Ramos (cell line): ENCODE data around the gene HOXA4.

Experiments used
- in situ Hi-C: fragments of 300-500 bp; cut with MboI; formaldehyde crosslinking; loops from one replicate; pipeline ENCODE4 v1.14.3; 2022; ENCODE audit warnings: low sequenced_read_pairs; ENCODE audit not compliant: unreplicated experiment

Gene HOXA4

GRCh38 chr7:27100694-27101170 lies 29.8 kb downstream of the HOXA4 start:
- in situ Hi-C loops, result no loop called here

DNA sequence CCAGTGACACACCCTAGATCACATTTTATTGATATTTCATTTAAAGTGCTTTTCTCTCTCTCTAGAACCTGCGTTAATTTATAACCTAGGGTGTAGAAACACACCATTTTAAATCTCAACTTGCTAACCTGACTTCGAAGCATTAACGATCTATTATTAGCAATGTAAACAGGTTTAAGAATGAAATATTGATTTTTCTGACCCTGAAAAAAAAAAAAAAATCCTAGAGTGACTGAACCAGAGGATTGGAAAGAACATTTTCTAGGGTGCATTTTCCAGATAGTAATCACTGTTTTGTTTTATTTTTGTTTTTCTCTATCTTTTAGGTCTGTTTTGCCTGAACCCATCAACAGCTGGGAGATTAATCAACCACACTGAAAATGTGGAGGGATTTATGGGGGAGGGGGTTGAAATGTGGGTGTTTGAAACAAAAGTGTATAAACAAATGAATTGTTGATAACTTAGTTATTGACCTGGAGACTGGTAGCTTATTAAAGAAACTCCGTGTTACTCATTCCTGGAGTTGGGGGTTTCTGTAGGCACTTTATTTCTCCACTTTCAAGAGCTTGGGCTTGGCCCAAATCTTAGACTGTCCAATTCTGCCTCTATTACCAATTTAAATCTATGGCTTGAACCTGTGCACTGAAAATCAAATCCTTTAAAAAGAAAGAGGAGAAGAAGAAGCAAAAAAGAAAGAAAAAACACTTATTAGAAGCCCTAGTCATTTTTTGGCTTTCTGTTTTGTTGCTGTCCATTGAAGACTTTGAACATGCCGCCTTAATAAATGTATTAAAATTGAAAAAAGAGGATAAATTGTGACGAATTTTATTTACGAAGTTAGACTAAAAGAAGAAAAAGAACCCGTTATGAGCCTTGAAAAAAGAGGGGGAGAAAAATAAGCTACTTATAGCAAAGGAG lies 30.8 kb downstream of the HOXA4 start:
- in situ Hi-C loops, result no loop called here

DNA sequence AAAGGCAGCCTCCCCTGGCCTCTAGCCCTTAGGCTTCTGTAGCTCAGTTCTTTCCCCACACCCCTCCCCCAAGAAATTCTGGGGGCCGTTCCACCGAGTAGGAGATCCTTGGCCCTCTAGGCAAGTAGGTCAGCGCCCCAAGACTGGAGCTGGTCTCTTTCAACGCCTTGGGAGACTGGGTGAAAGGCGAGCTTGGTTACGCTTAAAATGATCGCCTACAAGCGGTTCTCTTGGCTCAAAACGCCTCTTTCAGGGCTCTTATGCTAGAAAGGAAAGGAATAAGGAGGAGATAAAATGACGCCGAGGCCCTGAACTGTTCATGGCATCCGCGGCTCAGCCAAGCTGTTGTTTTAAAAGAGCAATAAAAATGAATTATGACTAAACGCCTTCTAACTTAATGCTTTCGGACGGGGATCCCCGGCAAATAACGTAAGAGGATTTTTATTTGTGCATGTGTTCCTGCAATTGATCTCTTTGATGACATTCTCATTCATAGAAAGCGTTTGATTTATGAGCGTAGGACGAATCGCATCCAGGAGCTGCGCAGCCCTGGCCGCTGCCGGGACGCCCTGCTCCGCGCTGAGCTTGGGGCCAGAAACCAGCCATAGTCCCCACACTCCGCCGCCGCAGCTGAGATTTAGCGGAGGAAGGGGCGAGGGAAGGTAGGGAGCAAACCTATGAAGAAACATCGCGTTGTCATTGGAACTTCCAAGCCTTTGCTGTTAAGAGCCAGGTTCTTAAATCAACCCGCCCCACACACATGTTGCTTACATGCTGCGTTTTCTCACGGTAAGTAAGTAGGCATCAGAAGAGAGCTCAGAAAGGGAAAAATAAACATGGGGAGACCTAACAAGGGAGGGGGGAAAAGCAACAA lies 31.7 kb downstream of the HOXA4 start:
- in situ Hi-C loops, result no loop called here

DNA sequence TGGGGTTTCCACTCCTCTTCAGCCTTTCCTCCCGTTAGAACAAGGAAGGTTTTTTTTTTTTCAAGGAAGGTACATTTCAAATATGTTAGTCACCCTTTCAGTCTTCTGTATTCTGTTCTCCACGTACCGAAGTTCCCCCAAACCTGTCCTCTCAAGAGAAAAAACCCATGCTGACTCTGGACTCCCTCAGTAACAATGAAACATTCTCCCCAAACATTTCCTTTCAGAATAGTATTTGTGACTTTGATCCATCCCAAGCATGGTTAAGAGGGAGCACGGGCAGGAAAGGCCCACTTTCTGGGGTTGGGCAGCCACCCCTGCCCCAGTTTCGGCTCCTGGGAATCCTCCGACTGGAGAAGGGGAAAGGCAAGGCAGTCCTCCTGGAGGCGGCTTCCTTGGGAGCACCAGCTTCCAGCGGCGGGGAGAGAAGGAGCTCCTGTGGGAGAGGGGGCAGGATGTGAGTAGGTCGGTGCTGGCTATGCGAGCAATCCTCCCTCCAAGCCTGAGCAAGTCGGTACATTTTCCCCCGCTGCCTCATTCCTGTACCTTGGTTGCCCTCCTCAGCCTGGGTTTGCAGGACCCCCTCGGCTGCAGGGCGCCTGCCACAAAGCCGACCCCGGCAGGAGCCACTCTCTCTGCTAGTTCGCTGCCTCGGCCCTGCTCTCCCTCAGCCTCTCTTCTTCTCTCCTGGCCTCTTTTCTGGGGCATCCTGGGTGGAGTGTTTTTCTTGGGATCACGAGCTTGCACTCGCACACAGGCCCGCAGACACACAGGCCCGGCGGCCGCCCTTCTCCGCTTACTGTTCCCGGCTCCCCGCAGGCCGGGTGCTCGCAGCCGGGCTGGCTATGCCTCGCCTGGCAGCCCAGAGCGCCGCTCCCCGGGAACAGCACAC lies 32.6 kb downstream of the HOXA4 start:
- in situ Hi-C loops, result no loop called here

DNA sequence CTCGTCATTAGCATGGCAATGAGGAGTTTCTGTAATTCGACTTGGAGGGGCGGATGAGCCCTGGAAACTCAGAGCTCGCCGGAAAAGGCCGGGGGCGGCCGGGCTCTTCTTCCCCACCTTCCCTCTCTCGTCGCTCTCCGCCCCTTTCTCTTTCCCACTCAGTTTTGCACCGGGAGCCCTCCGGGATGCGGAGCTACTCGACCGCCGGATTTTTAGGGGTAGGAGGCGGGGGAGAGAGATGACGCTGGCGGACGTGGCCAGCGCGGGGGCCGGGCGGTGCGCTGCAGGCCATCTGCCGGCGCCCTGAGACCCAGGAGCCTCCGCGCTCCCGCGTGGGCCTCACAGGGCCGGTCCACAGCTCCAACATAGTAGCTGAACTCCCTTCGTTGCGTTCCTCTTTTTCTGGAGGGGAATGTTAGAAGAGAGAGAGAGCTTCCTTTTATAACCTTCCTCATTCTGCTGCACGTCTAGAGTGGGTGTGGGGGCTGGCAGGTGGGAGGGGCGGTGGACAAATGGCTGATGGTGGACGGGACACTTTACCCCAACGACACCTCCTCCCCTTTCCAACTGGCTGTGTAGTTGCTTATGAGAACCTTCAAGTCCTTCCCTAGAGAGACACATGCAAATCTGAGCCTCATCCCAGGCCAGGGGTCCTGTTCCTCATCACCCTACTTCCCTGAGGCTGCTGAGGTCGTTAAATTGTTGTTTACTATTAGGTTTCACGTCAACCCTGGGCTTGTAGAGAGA lies 33.6 kb downstream of the HOXA4 start:
- in situ Hi-C loops, result no loop called here

- in situ Hi-C loops, result no loop called here
These were observed 34.4 kb downstream of the HOXA4 start, which contains the start of gene HOXA1 for GRCh38 chr7:27095897-27096767. Gene HOXA1, minus strand, starts transcription at chr7:27096000. Its CDS starts 88 bp downstream, at chr7:27095912.

- in situ Hi-C loops, result no loop called here
These were observed 35.3 kb downstream of the HOXA4 start for GRCh38 chr7:27095050-27095896.

DNA sequence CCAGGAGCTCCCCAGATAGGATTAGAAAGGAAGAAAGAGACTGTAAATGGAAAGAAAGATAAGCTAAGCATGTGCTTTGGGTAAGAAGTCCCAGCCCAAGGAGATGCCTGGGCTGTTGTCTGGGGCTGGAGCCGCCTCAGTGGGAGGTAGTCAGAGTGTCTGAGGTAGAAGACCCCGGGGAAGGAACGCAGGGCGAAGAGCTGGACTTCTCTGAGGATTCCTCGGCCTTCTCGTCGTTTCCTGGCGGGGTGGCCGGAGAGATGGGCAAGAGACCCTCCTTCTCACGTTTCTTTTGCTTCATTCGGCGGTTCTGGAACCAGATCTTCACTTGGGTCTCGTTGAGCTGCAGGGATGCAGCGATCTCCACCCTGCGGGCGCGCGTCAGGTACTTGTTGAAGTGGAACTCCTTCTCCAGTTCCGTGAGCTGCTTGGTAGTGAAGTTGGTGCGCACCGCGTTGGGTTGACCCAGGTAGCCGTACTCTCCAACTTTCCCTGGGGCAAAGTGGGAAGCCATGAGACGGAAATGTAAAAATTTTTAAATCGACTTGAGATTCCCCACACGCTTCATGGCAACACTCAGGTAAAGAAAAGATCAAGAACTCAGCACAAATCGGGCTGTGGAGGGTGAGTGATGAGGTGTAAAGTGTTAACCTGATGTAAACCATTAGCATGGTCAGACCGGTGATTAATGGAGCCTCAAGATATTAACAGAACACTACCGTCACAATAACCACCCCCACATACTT lies 36.1 kb downstream of the HOXA4 start:
- in situ Hi-C loops, result no loop called here

DNA sequence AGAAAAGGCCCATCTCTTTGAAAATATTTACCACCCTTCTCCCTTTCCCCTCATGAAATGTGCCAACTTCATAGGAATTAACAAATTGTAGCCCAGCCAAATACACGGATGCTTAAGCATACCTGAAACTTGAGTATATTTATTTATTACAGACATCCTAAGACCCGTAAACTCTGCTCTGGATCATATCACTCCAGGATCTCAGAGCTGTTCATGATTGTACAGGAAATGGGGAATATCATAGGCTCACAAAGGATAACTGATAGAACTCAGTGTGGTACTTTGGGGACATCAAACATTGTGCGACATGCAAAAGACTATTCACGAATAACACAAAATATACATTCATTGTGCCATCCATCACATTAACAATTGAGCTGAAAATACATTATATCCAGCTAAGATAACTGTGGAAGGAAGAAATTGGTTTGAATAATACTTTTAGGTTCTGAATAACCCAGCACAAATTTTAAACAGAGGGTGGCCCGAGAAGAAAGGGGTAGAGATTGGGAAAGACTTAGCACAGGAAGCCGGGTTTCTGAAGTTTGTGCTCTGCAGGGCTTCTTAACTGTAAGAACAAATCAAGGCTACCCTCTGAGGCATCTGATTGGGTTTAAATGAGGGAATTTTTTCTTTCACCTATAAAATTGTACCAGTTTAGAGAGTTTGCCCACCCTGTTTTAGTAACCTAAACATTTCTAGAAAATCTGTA lies 37.2 kb downstream of the HOXA4 start:
- in situ Hi-C loops, result no loop called here

- in situ Hi-C loops, result no loop called here
These were observed 37.8 kb downstream of the HOXA4 start for GRCh38 chr7:27092819-27093110.

DNA sequence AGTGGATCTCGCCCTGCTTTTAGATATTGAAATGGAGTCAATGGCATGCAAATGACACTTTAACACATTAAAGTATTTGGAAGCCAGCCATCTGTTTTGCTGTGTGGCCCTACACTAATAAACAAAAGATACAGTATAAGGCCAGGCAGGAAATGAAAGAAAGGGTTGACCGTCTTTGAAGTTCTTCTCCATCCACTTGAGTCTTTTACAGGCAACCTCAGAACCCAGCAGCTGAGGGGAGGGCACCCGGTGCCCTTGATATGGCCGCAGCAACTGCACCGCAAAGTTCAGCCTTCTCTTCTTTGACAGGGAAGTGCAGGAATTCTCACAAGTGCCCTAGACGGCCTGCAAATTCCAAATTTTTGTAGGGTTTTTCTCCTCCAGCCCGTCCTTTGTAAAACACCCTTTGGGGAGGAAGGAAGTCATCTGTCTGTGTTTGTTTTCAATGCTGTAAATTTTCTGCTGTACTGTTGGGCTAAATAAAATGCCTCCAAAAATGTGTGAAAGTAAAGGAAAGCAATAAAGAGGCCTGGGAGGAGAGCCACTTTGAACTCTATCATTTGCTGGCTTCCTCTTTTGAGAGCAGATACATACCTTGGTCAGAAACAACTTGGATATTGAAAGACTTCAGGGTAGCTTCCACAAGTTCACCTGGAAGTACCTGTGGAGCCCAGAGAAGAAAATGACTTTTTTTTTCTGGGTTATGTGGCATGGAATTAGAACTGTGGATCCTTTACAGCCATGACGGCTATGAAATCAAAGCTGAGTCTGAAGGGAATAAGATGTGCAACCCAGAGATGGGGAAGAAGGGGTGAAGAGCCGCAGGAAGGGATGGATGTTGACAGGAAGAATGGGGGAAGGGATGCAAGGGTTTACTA lies 38.4 kb downstream of the HOXA4 start:
- in situ Hi-C loops, result no loop called here

DNA sequence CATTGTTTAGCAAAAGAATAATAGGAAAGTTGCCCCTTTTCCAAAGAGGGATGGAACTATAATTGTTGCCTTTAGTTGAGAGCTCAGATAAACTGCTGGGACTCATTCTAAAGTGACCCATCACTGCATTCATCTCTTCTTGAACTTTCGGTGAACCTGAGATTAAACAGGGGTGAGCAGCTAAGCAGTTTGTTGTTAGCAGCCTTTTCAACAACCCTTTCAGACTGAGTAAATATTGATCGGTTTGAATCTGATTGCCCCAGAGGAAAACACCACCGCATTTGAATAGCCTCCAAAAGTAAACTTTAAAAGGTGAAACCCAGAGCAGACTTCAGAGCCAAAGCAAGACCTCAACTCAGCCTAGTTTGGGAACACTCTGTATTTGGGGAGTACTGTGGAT lies 39.5 kb downstream of the HOXA4 start:
- in situ Hi-C loops, result no loop called here

DNA sequence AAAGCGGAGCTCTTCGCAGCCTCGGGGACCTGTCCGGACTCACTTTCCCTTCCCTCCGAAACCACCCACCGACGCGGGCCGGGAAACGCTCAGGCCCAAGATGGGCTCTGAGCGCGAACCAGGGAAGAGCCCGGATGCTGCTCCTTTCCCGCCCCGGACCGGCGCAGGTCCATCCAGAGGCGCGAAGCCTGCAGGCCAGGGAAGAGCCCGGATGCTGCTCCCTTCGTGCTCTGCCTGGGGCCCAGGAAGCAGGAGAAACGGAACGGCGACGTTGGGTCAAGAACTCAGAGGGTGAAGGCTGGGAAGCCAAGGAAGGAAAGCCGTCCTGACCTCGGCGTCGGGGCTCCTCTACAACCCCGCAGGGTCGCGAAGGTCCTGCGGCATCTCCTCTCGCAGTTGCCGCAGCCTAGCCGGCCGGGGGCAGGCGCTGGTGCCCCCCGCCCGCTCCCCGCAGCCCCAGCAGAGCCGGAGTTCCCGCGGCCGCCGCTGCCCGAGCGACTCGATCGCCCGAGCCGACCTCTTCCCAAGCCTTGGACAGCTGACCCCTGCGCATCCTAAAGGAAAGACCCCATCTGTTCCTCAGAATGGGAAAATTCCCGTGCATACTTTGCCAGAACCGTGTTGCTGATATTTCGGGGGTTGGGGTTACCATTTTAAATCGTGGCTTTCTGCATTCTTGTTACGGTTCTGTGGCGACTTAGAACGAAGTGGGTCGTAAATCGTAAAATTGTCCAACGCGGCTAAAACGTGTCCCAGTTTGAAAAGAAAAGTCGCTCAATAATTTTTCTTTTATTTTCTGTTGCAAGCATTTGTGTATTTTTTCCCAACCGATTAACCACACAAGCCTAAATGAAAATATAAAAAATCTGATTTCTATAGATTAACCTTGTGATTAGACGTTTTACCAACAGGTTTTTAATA lies 42.3 kb downstream of the HOXA4 start:
- in situ Hi-C loops, result no loop called here

DNA sequence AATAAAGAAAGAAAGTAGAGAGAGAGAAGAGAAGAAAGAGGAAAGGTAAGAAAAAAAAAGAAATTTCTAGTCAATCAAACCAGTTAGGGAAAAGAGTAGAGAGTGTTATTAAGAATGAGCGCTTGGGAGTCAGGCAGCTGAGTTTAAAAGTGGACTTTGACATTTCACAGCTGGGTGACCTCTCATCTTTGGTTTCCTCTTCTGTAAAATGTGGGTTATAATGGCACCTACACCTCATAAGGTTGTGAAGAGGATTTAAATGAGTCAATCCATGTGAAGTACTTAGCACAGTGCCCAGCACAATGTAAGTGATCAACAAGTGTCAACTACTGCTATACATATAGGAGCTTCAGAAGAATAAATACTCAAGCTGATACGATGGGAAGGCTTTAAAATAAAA lies 46.9 kb downstream of the HOXA4 start:
- in situ Hi-C loops, result no loop called here
